Endothelial cell of hepatic sinusoid (primary cell): Measurements from ENCODE around the gene DPF3.

Experiments used
- in situ Hi-C: cut with HindIII; loops from 2 replicates; pipeline ENCODE4 v1.10.0; 2017; ENCODE audit warnings: low sequenced_read_pairs

DPF3 gene

GRCh38 chr14:72631401-72631800, 262.5 kb downstream of the DPF3 start:
- in situ Hi-C loops, result no loop called here

GRCh38 chr14:72630374-72630773, 263.5 kb downstream of the DPF3 start:
- in situ Hi-C loops, result no loop called here

GRCh38 chr14:72629534-72629933, 264.4 kb downstream of the DPF3 start:
- in situ Hi-C loops, result no loop called here

- in situ Hi-C loops, result no loop called here
These were observed 268.2 kb downstream of the DPF3 start for GRCh38 chr14:72625689-72626088.

- in situ Hi-C loops, result no loop called here
These were observed 272.4 kb downstream of the DPF3 start for GRCh38 chr14:72621387-72622065.

- in situ Hi-C loops, result no loop called here
These were observed 274.0 kb downstream of the DPF3 start for GRCh38 chr14:72619881-72620280.

- in situ Hi-C loops, result no loop called here
These were observed 274.8 kb downstream of the DPF3 start for GRCh38 chr14:72619111-72619571.

GRCh38 chr14:72618424-72618823, 275.5 kb downstream of the DPF3 start:
- in situ Hi-C loops, result no loop called here

GRCh38 chr14:72617391-72618031, 276.4 kb downstream of the DPF3 start:
- in situ Hi-C loops, result no loop called here

GRCh38 chr14:72616811-72617210, 277.1 kb downstream of the DPF3 start:
- in situ Hi-C loops, result no loop called here

- in situ Hi-C loops, result no loop called here
These were observed 277.6 kb downstream of the DPF3 start for GRCh38 chr14:72616294-72616693.

GRCh38 chr14:72615451-72616121, 278.3 kb downstream of the DPF3 start:
- in situ Hi-C loops, result no loop called here

GRCh38 chr14:72614891-72615415, 278.9 kb downstream of the DPF3 start:
- in situ Hi-C loops, result no loop called here

- in situ Hi-C loops, result no loop called here
These were observed 279.5 kb downstream of the DPF3 start for GRCh38 chr14:72614365-72614764.

- in situ Hi-C loops, result no loop called here
These were observed 280.0 kb downstream of the DPF3 start for GRCh38 chr14:72613975-72614319.

- in situ Hi-C loops, result no loop called here
These were observed 280.5 kb downstream of the DPF3 start for GRCh38 chr14:72613231-72613974.

- in situ Hi-C loops, result no loop called here
These were observed 281.9 kb downstream of the DPF3 start for GRCh38 chr14:72612041-72612440.

- in situ Hi-C loops, result no loop called here
These were observed 282.4 kb downstream of the DPF3 start for GRCh38 chr14:72611506-72611905.

- in situ Hi-C loops, result no loop called here
These were observed 283.1 kb downstream of the DPF3 start for GRCh38 chr14:72610831-72611200.

GRCh38 chr14:72610096-72610830, 283.6 kb downstream of the DPF3 start:
- in situ Hi-C loops, result no loop called here
